ENCODE measurements around the gene ADD3. TPM values are rescaled to one million over a fixed set of nuclear protein-coding genes. Genes with fewer than 3 reads are reported as not detected.

ADD3 gene
- total RNA-seq, 1 donor from 2014 or later: 95.3 TPM

DNA sequence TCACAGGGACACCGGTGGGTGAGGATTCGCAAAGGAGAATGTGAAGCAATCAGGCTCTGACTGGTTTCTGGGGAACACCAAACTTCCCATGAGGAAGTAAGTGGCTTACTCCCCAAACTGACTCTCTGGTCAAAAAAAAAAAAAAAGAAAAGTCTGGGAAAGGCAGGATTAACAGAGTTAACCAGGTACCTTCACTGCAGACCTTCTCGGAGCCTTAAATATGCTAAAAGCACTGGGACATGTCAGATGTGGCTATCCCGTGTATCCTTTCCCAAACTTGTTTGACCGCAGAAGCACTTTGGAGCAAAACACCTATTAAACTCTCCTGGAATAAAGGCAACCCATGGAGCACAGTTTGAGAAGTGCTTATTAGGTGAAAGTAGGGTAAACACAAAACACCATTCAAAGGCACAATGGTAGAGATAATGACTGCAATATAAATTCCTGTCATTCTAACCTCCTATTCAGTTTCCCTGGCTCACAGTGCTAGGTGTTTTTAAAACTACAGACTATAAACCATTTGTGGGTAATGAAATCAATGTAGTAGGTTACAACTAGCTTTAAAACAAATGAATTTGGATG lies 155.5 kb downstream of the ADD3 start:
- ATAC-seq (ENCODE audit: low read depth) (no peak), DNase-seq (no peak)
- peaks cover 8% of the 10 kb centered on the region for H3K4me1 Mint-ChIP-seq
- no peak overlapping the region for H3K27ac Mint-ChIP-seq
- H3K9me3 Mint-ChIP-seq: no peaks in the 10 kb centered on the region
- intact Hi-C loops (cut with micrococcal nuclease): no loop called here
- H3K36me3 Mint-ChIP-seq (ENCODE audit: low read depth): no peaks in the 10 kb centered on the region
- TF ChIP-seq, protein P1, sequence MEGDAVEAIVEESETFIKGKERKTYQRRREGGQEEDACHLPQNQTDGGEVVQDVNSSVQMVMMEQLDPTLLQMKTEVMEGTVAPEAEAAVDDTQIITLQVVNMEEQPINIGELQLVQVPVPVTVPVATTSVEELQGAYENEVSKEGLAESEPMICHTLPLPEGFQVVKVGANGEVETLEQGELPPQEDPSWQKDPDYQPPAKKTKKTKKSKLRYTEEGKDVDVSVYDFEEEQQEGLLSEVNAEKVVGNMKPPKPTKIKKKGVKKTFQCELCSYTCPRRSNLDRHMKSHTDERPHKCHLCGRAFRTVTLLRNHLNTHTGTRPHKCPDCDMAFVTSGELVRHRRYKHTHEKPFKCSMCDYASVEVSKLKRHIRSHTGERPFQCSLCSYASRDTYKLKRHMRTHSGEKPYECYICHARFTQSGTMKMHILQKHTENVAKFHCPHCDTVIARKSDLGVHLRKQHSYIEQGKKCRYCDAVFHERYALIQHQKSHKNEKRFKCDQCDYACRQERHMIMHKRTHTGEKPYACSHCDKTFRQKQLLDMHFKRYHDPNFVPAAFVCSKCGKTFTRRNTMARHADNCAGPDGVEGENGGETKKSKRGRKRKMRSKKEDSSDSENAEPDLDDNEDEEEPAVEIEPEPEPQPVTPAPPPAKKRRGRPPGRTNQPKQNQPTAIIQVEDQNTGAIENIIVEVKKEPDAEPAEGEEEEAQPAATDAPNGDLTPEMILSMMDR (IDR thresholded peaks at IDR 0.05): no peak
- ChIA-PET POLR2A (interaction anchor here (0.5 kb wide), 1 partner anchor 64 kb away, joined by 4 read pairs; no protein-coding TSS in a partner anchor), CTCF (no interaction called here)
- H3K4me3 Mint-ChIP-seq: no peak overlapping the region
- peaks cover 39% of the 10 kb centered on the region for H3K27me3 Mint-ChIP-seq

DNA sequence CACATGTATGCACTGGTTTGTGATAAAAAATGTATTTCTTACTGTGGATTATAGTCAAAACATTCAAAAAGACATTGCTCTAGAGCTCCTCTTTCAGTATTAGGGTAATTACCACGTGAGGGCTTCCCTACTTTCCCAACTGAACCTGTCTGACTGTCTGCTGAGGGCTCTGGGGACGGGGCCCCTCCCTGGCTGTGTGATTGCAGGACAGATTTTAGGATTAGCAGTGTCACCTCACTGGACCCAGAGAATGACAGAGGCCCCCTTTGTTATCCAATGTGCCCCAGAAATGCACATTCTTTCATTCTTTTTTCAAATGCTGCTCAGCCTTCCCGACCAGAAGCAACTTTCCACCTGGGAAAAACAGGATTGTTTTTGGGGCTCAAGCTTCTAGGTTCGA lies 156.1 kb downstream of the ADD3 start:
- ChIA-PET CTCF (no interaction called here), POLR2A (interaction anchor here (0.5 kb wide), 1 partner anchor 63 kb away, joined by 4 read pairs; no protein-coding TSS in a partner anchor)
- Mint-ChIP-seq H3K36me3 (ENCODE audit: low read depth) (no peaks in the 10 kb centered on the region), H3K4me1 (peaks cover 13% of the 10 kb centered on the region), H3K27me3 (peaks cover 40% of the 10 kb centered on the region), H3K9me3 (no peaks in the 10 kb centered on the region), H3K27ac (no peak overlapping the region), H3K4me3 (no peak overlapping the region)
- TF ChIP-seq, protein P1 (IDR thresholded peaks at IDR 0.05): no peak
- ATAC-seq (ENCODE audit: low read depth) (no peak), DNase-seq (no peak)
- intact Hi-C loops (cut with micrococcal nuclease): no loop called here

DNA sequence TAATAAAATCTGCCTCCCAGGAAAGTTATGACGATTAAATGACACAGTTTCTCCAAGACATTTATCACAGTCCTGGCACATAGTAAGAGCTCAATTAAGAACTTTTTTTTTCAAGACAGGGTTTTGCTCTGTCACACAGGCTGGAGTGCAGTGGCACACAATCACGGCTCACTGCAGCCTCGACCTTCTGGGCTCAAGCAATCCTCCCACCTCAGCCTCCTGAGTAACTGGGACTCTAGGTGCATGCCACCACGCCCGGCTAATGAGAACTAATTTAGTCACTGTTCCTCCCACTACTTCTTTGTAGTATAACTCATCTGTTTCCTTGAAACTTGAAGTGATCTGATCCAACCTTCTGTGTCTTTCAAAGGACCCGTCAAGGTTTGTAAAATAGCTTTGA lies 157.5 kb downstream of the ADD3 start:
- no peak overlapping the region for H3K4me3 Mint-ChIP-seq
- H3K27me3 Mint-ChIP-seq: peaks cover 45% of the 10 kb centered on the region

DNA sequence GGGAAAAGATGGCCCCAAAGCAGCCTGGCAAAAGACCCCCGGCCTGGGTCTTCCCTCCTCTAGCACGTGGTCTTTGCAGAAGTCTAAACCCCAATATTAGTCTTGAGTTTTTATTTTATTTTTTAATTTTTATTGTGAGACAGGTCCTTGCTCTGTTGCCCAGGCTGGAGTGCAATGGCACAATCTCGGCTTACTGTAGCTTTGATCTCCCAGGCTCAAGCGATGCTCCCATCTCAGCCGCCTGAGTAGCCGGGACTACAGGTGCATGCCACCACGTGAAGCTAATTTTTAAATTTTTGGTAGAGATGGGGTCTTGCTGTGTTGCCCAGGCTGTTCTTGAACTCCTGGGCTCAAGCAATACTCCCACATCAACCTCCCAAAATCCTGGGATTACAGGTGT lies 159.4 kb downstream of the ADD3 start:
- peaks cover 22% of the 10 kb centered on the region for H3K4me1 Mint-ChIP-seq

More for the DNA sequence above, 157.5 kb downstream of the ADD3 start:
- DNase-seq (no peak), ATAC-seq (ENCODE audit: low read depth) (no peak)
- H3K9me3 Mint-ChIP-seq: no peaks in the 10 kb centered on the region
- no peaks in the 10 kb centered on the region for H3K36me3 Mint-ChIP-seq (ENCODE audit: low read depth)
- no peak overlapping the region for H3K27ac Mint-ChIP-seq
- intact Hi-C loops (cut with micrococcal nuclease): no loop called here
- CTCF ChIA-PET: no interaction called here
- peaks cover 17% of the 10 kb centered on the region for H3K4me1 Mint-ChIP-seq
- TF ChIP-seq, protein P1 (IDR thresholded peaks at IDR 0.05): no peak
- POLR2A ChIA-PET: interaction anchor here (0.7 kb wide), 1 partner anchor 58 kb away, joined by 4 read pairs; no protein-coding TSS in a partner anchor

More for the DNA sequence above, 159.4 kb downstream of the ADD3 start:
- intact Hi-C loops (cut with micrococcal nuclease): no loop called here
- Mint-ChIP-seq H3K9me3 (no peaks in the 10 kb centered on the region), H3K27ac (no peak overlapping the region), H3K27me3 (peaks cover 51% of the 10 kb centered on the region), H3K4me3 (no peak overlapping the region), H3K36me3 (ENCODE audit: low read depth) (no peaks in the 10 kb centered on the region)
- TF ChIP-seq, protein P1 (IDR thresholded peaks at IDR 0.05): no peak
- CTCF ChIA-PET: no interaction called here
- no peak for ATAC-seq (ENCODE audit: low read depth)
- POLR2A ChIA-PET: interaction anchor here (0.6 kb wide), 1 partner anchor 26 kb away, joined by 5 read pairs; no protein-coding TSS in a partner anchor
- no peak for DNase-seq

All from activated B cell treated with CpG ODN at 0.5 μM for 24 hours (primary cell).